ENCODE measurements around the gene PSD2.

The PSD2 gene

GRCh38 chr5:139772089-139772791 is 23.4 kb upstream of the PSD2 start:
- TF ChIP-seq YY1 (IDR thresholded peaks at IDR 0.05; ENCODE audit: insufficient read depth, insufficient read length) (no peak), ZNF274 (IDR thresholded peaks at IDR 0.05; ENCODE audit: low read depth, low read length) (no peak), SUZ12 (IDR thresholded peaks at IDR 0.05; ENCODE audit: extremely low read depth, insufficient read depth, insufficient read length) (no peak)
- H3K9me3 ChIP-seq (ENCODE audit: insufficient read depth, low read length) = no peaks in the 10 kb centered on the region
- no peak overlapping the region for H3K9ac ChIP-seq (ENCODE audit: insufficient read length, low read depth)
- no peak overlapping the region for H3K4me3 ChIP-seq (ENCODE audit: insufficient read length, low read depth)
- DNase-seq (ENCODE audit: low read depth, low spot score) = no peak
- peaks cover 2% of the 10 kb centered on the region for H3K4me1 ChIP-seq (ENCODE audit: insufficient read depth, insufficient read length)
- H3K27me3 ChIP-seq (ENCODE audit: insufficient read depth, insufficient read length) = peaks cover 5% of the 10 kb centered on the region
- no peaks in the 10 kb centered on the region for H3K36me3 ChIP-seq (ENCODE audit: insufficient read depth, insufficient read length, low read length)

- TF ChIP-seq SUZ12 (IDR thresholded peaks at IDR 0.05; ENCODE audit: extremely low read depth, insufficient read depth, insufficient read length) (no peak), YY1 (IDR thresholded peaks at IDR 0.05; ENCODE audit: insufficient read depth, insufficient read length) (no peak), ZNF274 (IDR thresholded peaks at IDR 0.05; ENCODE audit: low read depth, low read length) (no peak)
Measured at GRCh38 chr5:139772927-139773690, 22.5 kb upstream of the PSD2 start.

GRCh38 chr5:139774980-139775661 is 20.5 kb upstream of the PSD2 start:
- Histone ChIP-seq H3K36me3 (ENCODE audit: insufficient read depth, insufficient read length, low read length) (no peaks in the 10 kb centered on the region), H3K4me1 (ENCODE audit: insufficient read depth, insufficient read length) (no peaks in the 10 kb centered on the region), H3K27me3 (ENCODE audit: insufficient read depth, insufficient read length) (peaks cover 5% of the 10 kb centered on the region), H3K4me3 (ENCODE audit: insufficient read length, low read depth) (no peak overlapping the region), H3K9me3 (ENCODE audit: insufficient read depth, low read length) (no peaks in the 10 kb centered on the region), H3K9ac (ENCODE audit: insufficient read length, low read depth) (no peak overlapping the region)
- DNase-seq (ENCODE audit: low read depth, low spot score) = peak; percentile 51
- no peak for TF ChIP-seq ZNF274 (IDR thresholded peaks at IDR 0.05; ENCODE audit: low read depth, low read length)
- no peak for TF ChIP-seq YY1 (IDR thresholded peaks at IDR 0.05; ENCODE audit: insufficient read depth, insufficient read length)
- TF ChIP-seq SUZ12 (IDR thresholded peaks at IDR 0.05; ENCODE audit: extremely low read depth, insufficient read depth, insufficient read length) = no peak

More at GRCh38 chr5:139772927-139773690, 22.5 kb upstream of the PSD2 start:
- Histone ChIP-seq H3K27me3 (ENCODE audit: insufficient read depth, insufficient read length) (peaks cover 5% of the 10 kb centered on the region), H3K9ac (ENCODE audit: insufficient read length, low read depth) (no peak overlapping the region), H3K4me3 (ENCODE audit: insufficient read length, low read depth) (no peak overlapping the region), H3K36me3 (ENCODE audit: insufficient read depth, insufficient read length, low read length) (no peaks in the 10 kb centered on the region), H3K4me1 (ENCODE audit: insufficient read depth, insufficient read length) (peaks cover 2% of the 10 kb centered on the region), H3K9me3 (ENCODE audit: insufficient read depth, low read length) (no peaks in the 10 kb centered on the region)
- DNase-seq (ENCODE audit: low read depth, low spot score) = no peak

GRCh38 chr5:139775872-139776271 is 19.7 kb upstream of the PSD2 start:
- H3K9ac ChIP-seq (ENCODE audit: insufficient read length, low read depth) = no peak overlapping the region
- H3K4me3 ChIP-seq (ENCODE audit: insufficient read length, low read depth) = no peak overlapping the region

GRCh38 chr5:139776861-139777260 is 18.7 kb upstream of the PSD2 start:
- Histone ChIP-seq H3K9me3 (ENCODE audit: insufficient read depth, low read length) (no peaks in the 10 kb centered on the region), H3K4me3 (ENCODE audit: insufficient read length, low read depth) (no peak overlapping the region), H3K27me3 (ENCODE audit: insufficient read depth, insufficient read length) (peaks cover 5% of the 10 kb centered on the region), H3K4me1 (ENCODE audit: insufficient read depth, insufficient read length) (no peaks in the 10 kb centered on the region), H3K9ac (ENCODE audit: insufficient read length, low read depth) (no peak overlapping the region), H3K36me3 (ENCODE audit: insufficient read depth, insufficient read length, low read length) (no peaks in the 10 kb centered on the region)
- no peak for TF ChIP-seq ZNF274 (IDR thresholded peaks at IDR 0.05; ENCODE audit: low read depth, low read length)
- no peak for TF ChIP-seq SUZ12 (IDR thresholded peaks at IDR 0.05; ENCODE audit: extremely low read depth, insufficient read depth, insufficient read length)
- no peak for TF ChIP-seq YY1 (IDR thresholded peaks at IDR 0.05; ENCODE audit: insufficient read depth, insufficient read length)
- DNase-seq (ENCODE audit: low read depth, low spot score) = no peak

More at GRCh38 chr5:139775872-139776271, 19.7 kb upstream of the PSD2 start:
- no peak for TF ChIP-seq ZNF274 (IDR thresholded peaks at IDR 0.05; ENCODE audit: low read depth, low read length)
- TF ChIP-seq SUZ12 (IDR thresholded peaks at IDR 0.05; ENCODE audit: extremely low read depth, insufficient read depth, insufficient read length) = no peak
- TF ChIP-seq YY1 (IDR thresholded peaks at IDR 0.05; ENCODE audit: insufficient read depth, insufficient read length) = no peak
- H3K9me3 ChIP-seq (ENCODE audit: insufficient read depth, low read length) = no peaks in the 10 kb centered on the region
- no peaks in the 10 kb centered on the region for H3K4me1 ChIP-seq (ENCODE audit: insufficient read depth, insufficient read length)
- no peaks in the 10 kb centered on the region for H3K36me3 ChIP-seq (ENCODE audit: insufficient read depth, insufficient read length, low read length)
- peaks cover 5% of the 10 kb centered on the region for H3K27me3 ChIP-seq (ENCODE audit: insufficient read depth, insufficient read length)
- DNase-seq (ENCODE audit: low read depth, low spot score) = no peak

- Histone ChIP-seq H3K36me3 (ENCODE audit: insufficient read depth, insufficient read length, low read length) (no peaks in the 10 kb centered on the region), H3K9ac (ENCODE audit: insufficient read length, low read depth) (no peak overlapping the region), H3K4me3 (ENCODE audit: insufficient read length, low read depth) (no peak overlapping the region), H3K4me1 (ENCODE audit: insufficient read depth, insufficient read length) (no peaks in the 10 kb centered on the region), H3K27me3 (ENCODE audit: insufficient read depth, insufficient read length) (peaks cover 10% of the 10 kb centered on the region), H3K9me3 (ENCODE audit: insufficient read depth, low read length) (peaks cover 4% of the 10 kb centered on the region; the same call in 1 of the 2 replicates)
- no peak for DNase-seq (ENCODE audit: low read depth, low spot score)
- TF ChIP-seq SUZ12 (IDR thresholded peaks at IDR 0.05; ENCODE audit: extremely low read depth, insufficient read depth, insufficient read length) (no peak), YY1 (IDR thresholded peaks at IDR 0.05; ENCODE audit: insufficient read depth, insufficient read length) (no peak), ZNF274 (IDR thresholded peaks at IDR 0.05; ENCODE audit: low read depth, low read length) (no peak)
Measured at GRCh38 chr5:139783436-139783965, 12.1 kb upstream of the PSD2 start.

All from NT2/D1 (cell line).